H1 (cell line): Measurements from ENCODE around the gene EXOSC5. TPM values are rescaled to one million over a fixed set of nuclear protein-coding genes. Genes with fewer than 3 reads are reported as not detected.

Experiments used
- ASH2L ChIP-seq: fragments of 200-600, 300-600 bp; sonication (generic); IDR thresholded peaks from one replicate; pipeline ENCODE4 v1.7.1; 2017; ENCODE audit warnings: low read length
- KDM1A ChIP-seq: fragments of 200-600, 300-600 bp; sonication (generic); IDR thresholded peaks from 2 replicates; pipeline ENCODE4 v1.7.1; 2016; ENCODE audit warnings: mild to moderate bottlenecking, low read length, borderline replicate concordance
- SIX5 ChIP-seq: IDR thresholded peaks from 2 replicates; pipeline ENCODE4 v1.6.1; 2011; ENCODE audit warnings: mild to moderate bottlenecking, low read depth, low read length
- TAF1 ChIP-seq: IDR thresholded peaks from 2 replicates; pipeline ENCODE4 v1.6.1; 2011; ENCODE audit warnings: mild to moderate bottlenecking, low read depth, low read length
- TBP ChIP-seq: IDR thresholded peaks from 2 replicates; pipeline ENCODE4 v1.6.1; 2011; ENCODE audit warnings: low read depth, low read length, improper control_type of control experiment
- TCF12 ChIP-seq: IDR thresholded peaks from 2 replicates; pipeline ENCODE4 v1.6.1; 2011; ENCODE audit warnings: low read depth, mild to moderate bottlenecking, low read length
- polyA plus RNA-seq, 7 experiments: library from polyadenylated mRNA; depleted of rRNA in 3 of 7; stranded (reverse) in 5 of 7; unstranded in 2 of 7; fragments of >200 nt in 5 of 7; fragments of 200-250 nt in 2 of 7; gene quantifications; 1 replicate in 5 of 7; 2 replicates in 1 of 7; 4 replicates in 1 of 7; pipeline versions ENCODE4 v1.2.1 to v1.2.3, GENCODE V29; 2011 to 2013; ENCODE audit warnings: missing spikeins in 2 of 7, mixed read lengths in 2 of 7
- total RNA-seq: library from RNA; stranded (reverse); fragmentation: NEBNext Ultra II Directional; extraction: Animal tissue kit (Norgen Biotek cat#: 25700); gene quantifications from 2 replicates; pipeline ENCODE4 v1.2.1, GENCODE V29; 2021
- TF ChIP-seq, protein P1 (sequence below): IDR thresholded peaks from 2 replicates; pipeline ENCODE4 v1.6.1; 2012; ENCODE audit warnings: inconsistent platforms

EXOSC5 gene
- total and polyA plus RNA-seq, 2 of the 8 experiments (the other 6 are each of a cell fraction or from before 2014, with no cell fraction given): 56.2 to 92.8 TPM

DNA sequence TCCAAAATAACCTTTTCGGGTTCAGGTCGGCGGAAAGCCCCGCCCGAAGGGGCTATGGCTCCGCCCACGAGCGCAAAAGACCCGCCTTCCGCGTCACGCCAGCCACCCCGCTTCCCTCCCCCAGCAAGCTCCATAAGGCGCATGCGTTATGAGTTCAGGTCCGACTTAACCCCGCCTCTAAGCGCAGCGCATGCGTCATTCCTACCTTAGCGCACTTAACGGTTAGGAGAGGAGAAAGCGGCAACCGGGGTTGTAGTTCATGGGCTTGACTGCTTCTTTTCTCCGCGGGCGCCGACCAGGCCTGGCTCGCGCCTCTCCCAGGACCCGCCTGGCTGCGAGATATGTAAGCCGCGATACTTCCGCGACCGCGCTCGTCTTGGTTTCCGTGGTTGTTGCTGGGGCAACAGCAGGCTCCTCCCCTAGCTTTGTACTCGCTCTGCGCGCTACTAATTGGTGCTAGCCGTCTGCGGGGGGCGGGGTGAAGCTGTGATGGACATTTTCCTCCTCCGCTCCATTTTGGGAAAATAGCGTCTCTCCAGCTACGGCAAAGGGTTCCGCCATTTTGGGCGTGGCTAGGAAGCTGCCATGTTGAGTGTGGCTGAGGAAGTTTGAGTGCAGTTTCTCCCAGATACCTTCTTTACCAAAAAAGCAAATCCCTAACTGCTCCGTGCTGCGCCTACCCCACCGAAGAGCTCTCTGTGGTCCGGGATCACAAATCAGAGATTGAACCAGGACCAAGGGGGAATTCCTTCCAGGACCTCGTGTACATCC, 33.2 kb downstream of the EXOSC5 start, which contains the start of gene B9D2 (continued):
- TF ChIP-seq TCF12 (no peak), ASH2L (peak; percentile 76), KDM1A (no peak), TBP (peak; percentile 68), TAF1 (peak; percentile 60), SIX5 (peak; percentile 22; the same call in 1 of the 2 replicates)
- TF ChIP-seq, protein P1, sequence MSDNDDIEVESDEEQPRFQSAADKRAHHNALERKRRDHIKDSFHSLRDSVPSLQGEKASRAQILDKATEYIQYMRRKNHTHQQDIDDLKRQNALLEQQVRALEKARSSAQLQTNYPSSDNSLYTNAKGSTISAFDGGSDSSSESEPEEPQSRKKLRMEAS: 0 out of 2 replicates have a peak, but pooled peaks have one; percentile 12
